Parathyroid adenoma (tissue), 2 donors: ENCODE measurements around the gene ATP10D.
"Not testable (repeated sequence)": the region's sequence is repeated elsewhere in the genome, so short reads cannot be mapped to it uniquely, and the experiment has no call there.

Experiments
- H2AFZ ChIP-seq: fragments of 300-600 bp; sonication (generic); one replicate; pipeline ENCODE4 v1.7.0; 2017; ENCODE audit warnings: antibody characterized with exemption, mild to moderate bottlenecking
- H3K27ac ChIP-seq: fragments of 300-600 bp; sonication (generic); one replicate; pipeline ENCODE4 v1.7.0; 2017
- H3K27me3 ChIP-seq: fragments of 300-600 bp; sonication (generic); one replicate; pipeline ENCODE4 v1.7.0; 2017; ENCODE audit warnings: low read length; ENCODE audit not compliant: control insufficient read depth, insufficient read depth
- H3K36me3 ChIP-seq: fragments of 300-600 bp; sonication (generic); one replicate; pipeline ENCODE4 v1.7.0; 2017; ENCODE audit warnings: low read length; ENCODE audit not compliant: control insufficient read depth, insufficient read depth
- H3K4me1 ChIP-seq: fragments of 300-600 bp; sonication (generic); one replicate; pipeline ENCODE4 v1.7.0; 2017; ENCODE audit warnings: control low read depth
- H3K4me2 ChIP-seq: fragments of 300-600 bp; sonication (generic); one replicate; pipeline ENCODE4 v1.7.0; 2017; ENCODE audit warnings: low read length
- H3K4me3 ChIP-seq: fragments of 300-600 bp; sonication (generic); one replicate; pipeline ENCODE4 v1.7.0; 2017; ENCODE audit warnings: low read depth, low read length
- H3K79me2 ChIP-seq: fragments of 300-600 bp; sonication (generic); one replicate; pipeline ENCODE4 v1.7.0; 2017; ENCODE audit warnings: control low read depth
- H3K9ac ChIP-seq: fragments of 300-600 bp; sonication (generic); one replicate; pipeline ENCODE4 v1.7.0; 2017; ENCODE audit warnings: mild to moderate bottlenecking
- H3K9me3 ChIP-seq: fragments of 300-600 bp; sonication (generic); one replicate; pipeline ENCODE4 v1.7.0; 2017; ENCODE audit warnings: low read length; ENCODE audit not compliant: control insufficient read depth
- CTCF ChIP-seq: fragments of 300-600 bp; sonication (generic); IDR thresholded peaks from one replicate; pipeline ENCODE4 v1.7.0; 2017; ENCODE audit warnings: antibody characterized with exemption, mild to moderate bottlenecking
- donor health status: primary hyperparathyroidism.

The ATP10D gene

DNA sequence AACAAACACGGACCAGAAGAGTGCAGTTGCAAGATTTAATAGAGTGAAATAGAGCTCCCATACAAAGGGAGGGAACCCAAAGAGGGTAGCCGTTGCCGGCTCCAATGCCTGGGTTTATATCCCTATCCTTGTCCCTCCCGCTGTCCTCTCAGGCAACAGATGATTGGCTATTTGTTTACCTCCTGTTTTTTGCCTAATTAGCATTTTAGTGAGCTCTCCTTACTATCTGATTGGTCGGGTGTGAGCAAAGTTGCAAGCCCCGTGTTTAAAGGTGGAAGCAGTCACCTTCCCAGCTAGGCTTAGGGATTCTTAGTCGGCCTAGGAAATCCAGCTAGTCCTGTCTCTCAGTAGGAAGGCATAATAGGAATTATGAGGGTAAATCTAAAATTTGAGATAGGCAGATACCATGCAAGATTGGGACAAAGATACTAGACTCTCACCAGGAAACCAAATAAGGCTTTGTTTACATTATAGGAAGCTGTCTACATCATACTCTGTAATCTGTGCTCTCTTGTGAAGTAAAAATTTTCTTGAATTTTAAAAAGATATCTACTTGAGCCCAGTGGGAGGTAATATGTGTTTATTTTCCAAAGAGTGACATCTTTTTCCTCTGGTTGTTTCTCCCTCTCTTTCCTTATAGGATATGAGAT is 65.9 kb downstream of the ATP10D start:
- H3K4me2 ChIP-seq, result no peak overlapping the region
- no peak overlapping the region for H3K4me3 ChIP-seq
- no peak overlapping the region for H3K9ac ChIP-seq
- no peaks in the 10 kb centered on the region for H3K4me1 ChIP-seq
- no peaks in the 10 kb centered on the region for H3K9me3 ChIP-seq
- H3K27me3 ChIP-seq, result no peaks in the 10 kb centered on the region
- no peak overlapping the region for H3K27ac ChIP-seq
- no peak for TF ChIP-seq CTCF
- H3K79me2 ChIP-seq, result no peaks in the 10 kb centered on the region
- no peaks in the 10 kb centered on the region for H3K36me3 ChIP-seq
- no peak overlapping the region for H2AFZ ChIP-seq

- TF ChIP-seq CTCF, result no peak
- Histone ChIP-seq H3K4me1 (no peaks in the 10 kb centered on the region), H2AFZ (no peak overlapping the region), H3K4me2 (no peak overlapping the region), H3K9me3 (no peaks in the 10 kb centered on the region), H3K4me3 (no peak overlapping the region), H3K27ac (no peak overlapping the region), H3K79me2 (no peaks in the 10 kb centered on the region), H3K9ac (no peak overlapping the region), H3K27me3 (no peaks in the 10 kb centered on the region), H3K36me3 (no peaks in the 10 kb centered on the region)
These were observed 66.6 kb downstream of the ATP10D start for GRCh38 chr4:47551682-47552081.

DNA sequence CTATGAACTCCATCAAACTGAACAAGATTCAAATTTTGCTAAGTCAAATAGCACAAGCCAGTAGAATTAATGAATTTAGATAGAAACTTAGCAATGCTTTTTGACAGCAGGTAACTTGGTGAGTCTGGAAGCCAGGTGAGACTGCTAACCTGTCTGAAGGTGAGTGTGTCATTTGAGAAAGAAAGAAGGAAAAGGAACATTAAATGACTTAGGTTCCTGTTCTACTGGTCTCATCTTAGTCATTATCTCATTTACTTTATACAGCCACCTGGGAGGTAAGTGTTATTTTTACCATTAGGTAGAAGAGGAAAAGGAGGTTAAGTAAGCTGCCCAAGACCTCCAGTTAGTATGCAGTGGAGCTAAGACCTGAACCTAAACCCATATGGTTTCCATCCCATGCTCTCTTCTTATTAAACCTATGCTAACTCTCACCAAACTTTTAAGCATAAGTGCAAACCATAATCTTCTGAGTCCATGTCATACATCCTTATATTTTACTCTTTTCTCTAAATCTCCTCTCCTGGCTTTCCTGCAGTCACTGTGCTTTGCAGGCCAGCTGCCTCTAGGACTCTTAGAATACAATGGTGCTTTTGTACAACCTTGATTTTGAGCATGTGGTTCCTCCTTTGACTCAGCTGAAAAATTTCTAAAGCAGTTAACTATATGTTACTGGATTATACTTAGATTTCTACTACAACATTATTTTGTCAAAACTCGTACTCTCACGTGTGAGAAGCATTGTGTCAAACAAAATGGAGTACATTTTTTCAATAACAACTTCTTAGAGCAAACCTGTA is 68.5 kb downstream of the ATP10D start:
- no peaks in the 10 kb centered on the region for H3K27me3 ChIP-seq
- H3K4me1 ChIP-seq, result no peaks in the 10 kb centered on the region
- no peaks in the 10 kb centered on the region for H3K79me2 ChIP-seq
- no peaks in the 10 kb centered on the region for H3K9me3 ChIP-seq
- no peaks in the 10 kb centered on the region for H3K36me3 ChIP-seq
- no peak overlapping the region for H3K4me2 ChIP-seq
- H2AFZ ChIP-seq, result no peak overlapping the region
- H3K9ac ChIP-seq, result no peak overlapping the region
- no peak overlapping the region for H3K4me3 ChIP-seq
- no peak overlapping the region for H3K27ac ChIP-seq
- TF ChIP-seq CTCF, result no peak

DNA sequence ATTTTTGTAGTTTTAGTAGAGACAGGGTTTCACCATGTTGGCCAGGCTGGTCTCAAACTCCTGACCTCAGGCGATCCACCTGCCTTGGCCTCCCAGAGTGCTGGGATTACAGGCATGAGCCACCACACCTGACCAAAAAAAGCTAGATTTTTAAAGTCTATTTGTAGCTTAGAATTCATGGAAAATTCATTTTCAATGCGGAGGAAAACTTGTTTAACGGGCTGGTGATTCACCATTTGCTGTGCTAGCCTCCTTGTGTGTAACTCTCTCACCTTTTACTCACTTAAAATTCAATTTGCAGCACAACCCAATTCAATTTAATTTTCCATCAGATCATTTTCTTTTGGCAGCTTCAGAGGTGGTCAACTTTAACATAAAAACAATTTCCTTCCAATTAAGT is 70.8 kb downstream of the ATP10D start:
- not testable (repeated sequence) for H3K36me3 ChIP-seq, H3K4me2 ChIP-seq, H3K4me1 ChIP-seq, H3K27me3 ChIP-seq, H3K27ac ChIP-seq, H3K4me3 ChIP-seq, H2AFZ ChIP-seq, H3K9me3 ChIP-seq, H3K79me2 ChIP-seq, H3K9ac ChIP-seq

DNA sequence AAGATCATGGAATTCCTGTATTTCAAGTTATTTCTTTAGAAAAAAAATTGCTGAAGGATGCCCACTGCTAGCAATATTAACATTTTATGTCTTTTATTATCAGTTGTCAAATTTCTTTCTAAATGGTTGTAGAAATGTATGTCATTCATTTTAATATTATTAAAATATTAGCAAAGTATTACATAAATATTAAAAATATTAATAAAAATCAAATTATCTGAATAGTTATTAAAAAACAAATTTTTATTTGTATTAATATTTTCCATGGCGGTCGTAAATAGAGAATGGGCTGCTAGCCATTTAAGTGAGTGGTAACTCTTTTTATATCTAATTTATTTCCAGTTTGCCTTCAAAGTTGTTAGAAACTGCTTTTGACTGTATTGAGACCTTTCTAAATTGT is 72.2 kb downstream of the ATP10D start:
- Histone ChIP-seq H3K4me2 (no peak overlapping the region), H3K27ac (no peak overlapping the region), H3K4me3 (no peak overlapping the region), H3K4me1 (no peaks in the 10 kb centered on the region), H3K27me3 (no peaks in the 10 kb centered on the region), H3K9me3 (no peaks in the 10 kb centered on the region), H3K9ac (no peak overlapping the region), H2AFZ (no peak overlapping the region), H3K36me3 (no peaks in the 10 kb centered on the region), H3K79me2 (no peaks in the 10 kb centered on the region)
- no peak for TF ChIP-seq CTCF
